K562 (cell line): ENCODE data around the gene SNRNP40. TPM values are rescaled to one million over a fixed set of nuclear protein-coding genes. Genes with fewer than 3 reads are reported as not detected.

Experiments used
- CBX2 ChIP-seq: fragments of 200-600 bp; sonication (generic); IDR thresholded peaks from one replicate; pipeline ENCODE4 v1.6.1; 2012; ENCODE audit warnings: mild to moderate bottlenecking, low read length, inconsistent platforms; ENCODE audit not compliant: insufficient read depth, poor library complexity, severe bottlenecking
- DIDO1 ChIP-seq: fragments of 450-650 bp; IDR thresholded peaks from 2 replicates; pipeline ENCODE4 v1.6.1; 2016; ENCODE audit warnings: low read depth, missing biosample characterization, missing genetic modification characterization
- ILK ChIP-seq: fragments of 450-650 bp; IDR thresholded peaks from 2 replicates; pipeline ENCODE4 v1.6.1; 2016; ENCODE audit warnings: missing genetic modification characterization, low read depth, mild to moderate bottlenecking, missing compliant biosample characterization, moderate library complexity, borderline replicate concordance
- KDM1A ChIP-seq, 2 experiments: fragments of 450-650 bp; IDR thresholded peaks; 2 replicates each; pipeline ENCODE4 v1.6.1; 2016; ENCODE audit warnings: mild to moderate bottlenecking in 2 of 2
- MAZ ChIP-seq, 2 experiments: fragments of 450-650 bp in 1 of 2; sonication (generic) in 1 of 2; formaldehyde crosslinking; IDR thresholded peaks in 1 of 2; conservative IDR thresholded peaks in 1 of 2; 2 replicates each; pipeline versions ENCODE4 v1.4.0 to v1.5.0; 2020; ENCODE audit warnings: mild to moderate bottlenecking in 1 of 2, missing genetic modification reagents in 1 of 2
- NCOA4 ChIP-seq: fragments of 450-650 bp; IDR thresholded peaks from 2 replicates; pipeline ENCODE4 v1.6.1; 2018; ENCODE audit warnings: mild to moderate bottlenecking; ENCODE audit not compliant: partially characterized antibody
- ZNF445 ChIP-seq: fragments of 250-450 bp; sonication (Bioruptor Pico); IDR thresholded peaks from 2 replicates; pipeline ENCODE4 v1.4.0; 2020; ENCODE audit warnings: low read depth, mild to moderate bottlenecking, moderate library complexity
- ZNF778 ChIP-seq: fragments of 450-650 bp; formaldehyde crosslinking; IDR thresholded peaks from 2 replicates; pipeline ENCODE4 v1.4.0; 2020; ENCODE audit warnings: mild to moderate bottlenecking, moderate library complexity
- polyA plus RNA-seq, 8 experiments: library from polyadenylated mRNA; depleted of rRNA in 4 of 8; stranded (reverse) in 5 of 8; unstranded in 3 of 8; fragments of >200 nt; fragmentation: Nextera tagmentation in 2 of 8; fragmentation: Illumina TruSeq in 1 of 8; extraction: Ambion mirVana in 2 of 8; extraction: Trizol in 1 of 8; gene quantifications; 2 replicates each; pipeline versions ENCODE4 v1.2.1 to v1.2.3, GENCODE V29; 2011 to 2014; ENCODE audit warnings: inconsistent platforms in 1 of 8, missing spikeins in 1 of 8
- total RNA-seq, 7 experiments: library from RNA; depleted of rRNA in 6 of 7; stranded (reverse); fragments of >200 nt in 6 of 7; fragmentation: Illumina TruSeq in 2 of 7; extraction: Trizol in 2 of 7; gene quantifications; 2 replicates each; pipeline versions ENCODE4 v1.2.1 to v1.2.3, GENCODE V29; 2011 to 2021; ENCODE audit warnings: low replicate concordance in 1 of 7
- TF ChIP-seq, protein P1 (sequence below): fragments of 450-650 bp; formaldehyde crosslinking; IDR thresholded peaks from 2 replicates; pipeline ENCODE4 v1.4.0; 2020; ENCODE audit warnings: mild to moderate bottlenecking, mixed read lengths
- TF ChIP-seq, protein P2 (sequence below), 2 experiments: fragments of 450-650 bp in 1 of 2; sonication (generic) in 1 of 2; formaldehyde crosslinking in 1 of 2; IDR thresholded peaks; 2 replicates each; pipeline versions ENCODE4 v1.7.1 to v1.9.0; 2016 to 2022; ENCODE audit warnings: inconsistent platforms in 1 of 2, mild to moderate bottlenecking in 1 of 2, missing genetic modification reagents in 1 of 2
- TF ChIP-seq, protein P3 (sequence below): sonication (generic); formaldehyde crosslinking; IDR thresholded peaks from 2 replicates; pipeline ENCODE4 v1.8.0; 2022; ENCODE audit warnings: mild to moderate bottlenecking, low read depth, missing genetic modification reagents
- TF ChIP-seq, protein P4 (sequence below), 2 experiments: IDR thresholded peaks; 2 replicates each; pipeline ENCODE4 v1.6.1; 2011; ENCODE audit warnings: borderline replicate concordance in 1 of 2, control low read depth in 1 of 2, low read depth in 1 of 2, low read length in 1 of 2, mild to moderate bottlenecking in 1 of 2, mixed read lengths in 1 of 2, moderate library complexity in 1 of 2; ENCODE audit not compliant: insufficient read depth in 1 of 2, insufficient read length in 1 of 2, poor library complexity in 1 of 2, severe bottlenecking in 1 of 2; ENCODE audit errors: extremely low read depth in 1 of 2

SNRNP40 gene
- total and polyA plus RNA-seq, 9 of the 15 experiments (the other 6 are each of a cell fraction or from before 2014, with no cell fraction given) = 48.7 to 278 (median 163) TPM

DNA sequence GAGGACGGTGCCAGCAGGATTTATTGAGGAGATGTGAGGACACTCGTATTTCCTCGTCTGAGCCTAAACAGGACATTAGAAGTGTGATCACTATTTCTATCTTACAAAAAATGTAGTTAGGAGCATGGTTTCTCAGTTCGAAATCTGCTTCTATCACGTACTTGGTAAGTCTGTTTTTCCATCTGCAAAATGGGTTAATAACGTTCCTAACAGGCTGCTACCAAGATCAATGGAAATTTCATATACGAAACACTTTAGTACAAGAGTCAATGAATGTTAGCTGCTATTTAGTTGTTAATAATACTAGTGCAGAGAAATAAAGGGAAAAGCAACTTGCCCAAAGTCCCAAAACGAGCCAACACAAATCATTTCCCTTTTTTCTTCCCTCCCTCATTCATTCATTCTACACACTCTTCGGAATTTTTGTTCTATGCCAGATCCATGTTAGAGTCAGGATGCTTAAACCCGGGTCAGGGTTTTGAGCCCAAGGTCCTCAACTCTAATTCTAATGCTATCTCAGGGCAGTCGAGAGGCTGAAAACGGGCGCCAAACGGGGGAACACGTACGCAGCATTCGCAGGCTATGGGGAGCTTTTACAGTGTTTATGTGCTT, 608 bp downstream of the SNRNP40 start (continued):
- TF ChIP-seq, protein P1, sequence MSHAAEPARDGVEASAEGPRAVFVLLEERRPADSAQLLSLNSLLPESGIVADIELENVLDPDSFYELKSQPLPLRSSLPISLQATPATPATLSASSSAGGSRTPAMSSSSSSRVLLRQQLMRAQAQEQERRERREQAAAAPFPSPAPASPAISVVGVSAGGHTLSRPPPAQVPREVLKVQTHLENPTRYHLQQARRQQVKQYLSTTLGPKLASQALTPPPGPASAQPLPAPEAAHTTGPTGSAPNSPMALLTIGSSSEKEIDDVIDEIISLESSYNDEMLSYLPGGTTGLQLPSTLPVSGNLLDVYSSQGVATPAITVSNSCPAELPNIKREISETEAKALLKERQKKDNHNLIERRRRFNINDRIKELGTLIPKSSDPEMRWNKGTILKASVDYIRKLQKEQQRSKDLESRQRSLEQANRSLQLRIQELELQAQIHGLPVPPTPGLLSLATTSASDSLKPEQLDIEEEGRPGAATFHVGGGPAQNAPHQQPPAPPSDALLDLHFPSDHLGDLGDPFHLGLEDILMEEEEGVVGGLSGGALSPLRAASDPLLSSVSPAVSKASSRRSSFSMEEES (CRISPR knock-in tag) = no peak
- no peak for TF ChIP-seq ZNF778 (CRISPR knock-in tag)
- no peak for TF ChIP-seq ILK (tag)
- TF ChIP-seq CBX2 = no peak
- TF ChIP-seq KDM1A (IDR thresholded peaks at IDR 0.05) = peak; percentile 46 to 57; a peak in 3 of 4 replicates
- TF ChIP-seq, protein P2, sequence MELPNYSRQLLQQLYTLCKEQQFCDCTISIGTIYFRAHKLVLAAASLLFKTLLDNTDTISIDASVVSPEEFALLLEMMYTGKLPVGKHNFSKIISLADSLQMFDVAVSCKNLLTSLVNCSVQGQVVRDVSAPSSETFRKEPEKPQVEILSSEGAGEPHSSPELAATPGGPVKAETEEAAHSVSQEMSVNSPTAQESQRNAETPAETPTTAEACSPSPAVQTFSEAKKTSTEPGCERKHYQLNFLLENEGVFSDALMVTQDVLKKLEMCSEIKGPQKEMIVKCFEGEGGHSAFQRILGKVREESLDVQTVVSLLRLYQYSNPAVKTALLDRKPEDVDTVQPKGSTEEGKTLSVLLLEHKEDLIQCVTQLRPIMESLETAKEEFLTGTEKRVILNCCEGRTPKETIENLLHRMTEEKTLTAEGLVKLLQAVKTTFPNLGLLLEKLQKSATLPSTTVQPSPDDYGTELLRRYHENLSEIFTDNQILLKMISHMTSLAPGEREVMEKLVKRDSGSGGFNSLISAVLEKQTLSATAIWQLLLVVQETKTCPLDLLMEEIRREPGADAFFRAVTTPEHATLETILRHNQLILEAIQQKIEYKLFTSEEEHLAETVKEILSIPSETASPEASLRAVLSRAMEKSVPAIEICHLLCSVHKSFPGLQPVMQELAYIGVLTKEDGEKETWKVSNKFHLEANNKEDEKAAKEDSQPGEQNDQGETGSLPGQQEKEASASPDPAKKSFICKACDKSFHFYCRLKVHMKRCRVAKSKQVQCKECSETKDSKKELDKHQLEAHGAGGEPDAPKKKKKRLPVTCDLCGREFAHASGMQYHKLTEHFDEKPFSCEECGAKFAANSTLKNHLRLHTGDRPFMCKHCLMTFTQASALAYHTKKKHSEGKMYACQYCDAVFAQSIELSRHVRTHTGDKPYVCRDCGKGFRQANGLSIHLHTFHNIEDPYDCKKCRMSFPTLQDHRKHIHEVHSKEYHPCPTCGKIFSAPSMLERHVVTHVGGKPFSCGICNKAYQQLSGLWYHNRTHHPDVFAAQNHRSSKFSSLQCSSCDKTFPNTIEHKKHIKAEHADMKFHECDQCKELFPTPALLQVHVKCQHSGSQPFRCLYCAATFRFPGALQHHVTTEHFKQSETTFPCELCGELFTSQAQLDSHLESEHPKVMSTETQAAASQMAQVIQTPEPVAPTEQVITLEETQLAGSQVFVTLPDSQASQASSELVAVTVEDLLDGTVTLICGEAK (IDR thresholded peaks at IDR 0.05) = no peak
- TF ChIP-seq, protein P2 (CRISPR knock-in tag; IDR thresholded peaks at IDR 0.05) = no peak
- no peak for TF ChIP-seq ZNF445 (CRISPR knock-in tag)
- TF ChIP-seq DIDO1 (tag) = no peak
- TF ChIP-seq, protein P3, sequence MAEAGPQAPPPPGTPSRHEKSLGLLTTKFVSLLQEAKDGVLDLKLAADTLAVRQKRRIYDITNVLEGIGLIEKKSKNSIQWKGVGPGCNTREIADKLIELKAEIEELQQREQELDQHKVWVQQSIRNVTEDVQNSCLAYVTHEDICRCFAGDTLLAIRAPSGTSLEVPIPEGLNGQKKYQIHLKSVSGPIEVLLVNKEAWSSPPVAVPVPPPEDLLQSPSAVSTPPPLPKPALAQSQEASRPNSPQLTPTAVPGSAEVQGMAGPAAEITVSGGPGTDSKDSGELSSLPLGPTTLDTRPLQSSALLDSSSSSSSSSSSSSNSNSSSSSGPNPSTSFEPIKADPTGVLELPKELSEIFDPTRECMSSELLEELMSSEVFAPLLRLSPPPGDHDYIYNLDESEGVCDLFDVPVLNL = no peak; the same call in 1 of the 2 replicates
- TF ChIP-seq NCOA4 = no peak
- TF ChIP-seq MAZ (CRISPR knock-in tag; conservative IDR thresholded peaks at IDR 0.05 in 1 of 2, IDR thresholded peaks at IDR 0.05 in 1 of 2) = no peak
- TF ChIP-seq, protein P4, sequence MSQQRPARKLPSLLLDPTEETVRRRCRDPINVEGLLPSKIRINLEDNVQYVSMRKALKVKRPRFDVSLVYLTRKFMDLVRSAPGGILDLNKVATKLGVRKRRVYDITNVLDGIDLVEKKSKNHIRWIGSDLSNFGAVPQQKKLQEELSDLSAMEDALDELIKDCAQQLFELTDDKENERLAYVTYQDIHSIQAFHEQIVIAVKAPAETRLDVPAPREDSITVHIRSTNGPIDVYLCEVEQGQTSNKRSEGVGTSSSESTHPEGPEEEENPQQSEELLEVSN (IDR thresholded peaks at IDR 0.05; ENCODE audit: borderline replicate concordance in 1 of 2, extremely low read depth in 1 of 2, insufficient read depth in 1 of 2, insufficient read length in 1 of 2, low read depth in 1 of 2, low read length in 1 of 2, poor library complexity in 1 of 2, severe bottlenecking in 1 of 2) = no peak
